HEK293T (cell line): ENCODE measurements around the gene NDUFB7.

Experiments used
- CTCF ChIA-PET: fragments of 350-600 bp; formaldehyde crosslinking; extraction: SDS; loops from one replicate; lab custom pipeline; 2021; ENCODE audit warnings: antibody characterized with exemption, inconsistent platforms; lab: Yijun Ruan, JAX
- POLR2A ChIA-PET: fragments of 350-600 bp; formaldehyde crosslinking; extraction: SDS; loops from one replicate; lab custom pipeline; 2020; ENCODE audit warnings: antibody characterized with exemption, inconsistent platforms; lab: Yijun Ruan, JAX
- DNase-seq: peaks from one replicate; pipeline ENCODE4 v3.0.0; 2012; ENCODE audit warnings: mixed read lengths; ENCODE audit errors: extremely low spot score
- ARNT ChIP-seq: fragments of 450-650 bp; IDR thresholded peaks from 2 replicates; pipeline ENCODE4 v1.6.1; 2017; ENCODE audit warnings: mild to moderate bottlenecking
- BHLHE40 ChIP-seq: fragments of 450-650 bp; IDR thresholded peaks from 2 replicates; pipeline ENCODE4 v1.6.1; 2016; ENCODE audit warnings: mild to moderate bottlenecking, moderate library complexity, borderline replicate concordance
- CTBP1 ChIP-seq: fragments of 450-650 bp; IDR thresholded peaks from 2 replicates; pipeline ENCODE4 v1.6.1; 2016; ENCODE audit warnings: borderline replicate concordance
- ELF4 ChIP-seq: fragments of 450-650 bp; IDR thresholded peaks from 2 replicates; pipeline ENCODE4 v1.6.1; 2017; ENCODE audit warnings: antibody characterized with exemption
- FOXA1 ChIP-seq: fragments of 450-650 bp; IDR thresholded peaks from 2 replicates; pipeline ENCODE4 v1.6.1; 2016; ENCODE audit warnings: mild to moderate bottlenecking
- FOXK2 ChIP-seq: fragments of 450-650 bp; IDR thresholded peaks from 2 replicates; pipeline ENCODE4 v1.6.1; 2016; ENCODE audit warnings: mild to moderate bottlenecking
- FOXM1 ChIP-seq: fragments of 450-650 bp; IDR thresholded peaks from 2 replicates; pipeline ENCODE4 v1.6.1; 2017; ENCODE audit warnings: mild to moderate bottlenecking, borderline replicate concordance
- HDGF ChIP-seq: fragments of 450-650 bp; IDR thresholded peaks from 2 replicates; pipeline ENCODE4 v1.6.1; 2017; ENCODE audit warnings: antibody characterized with exemption, borderline replicate concordance
- L3MBTL2 ChIP-seq: fragments of 450-650 bp; conservative IDR thresholded peaks from 2 replicates; pipeline ENCODE4 v1.6.1; 2016; ENCODE audit warnings: mild to moderate bottlenecking
- LEF1 ChIP-seq: fragments of 450-650 bp; IDR thresholded peaks from 2 replicates; pipeline ENCODE4 v1.6.1; 2017; ENCODE audit warnings: mild to moderate bottlenecking, borderline replicate concordance
- NFRKB ChIP-seq: fragments of 450-650 bp; IDR thresholded peaks from 2 replicates; pipeline ENCODE4 v1.6.1; 2016; ENCODE audit warnings: mild to moderate bottlenecking, moderate library complexity
- SP1 ChIP-seq: fragments of 450-650 bp; IDR thresholded peaks from 2 replicates; pipeline ENCODE4 v1.6.1; 2017
- SUZ12 ChIP-seq: fragments of 450-650 bp; IDR thresholded peaks from 2 replicates; pipeline ENCODE4 v1.6.1; 2016; ENCODE audit warnings: mild to moderate bottlenecking
- TARDBP ChIP-seq: fragments of 450-650 bp; IDR thresholded peaks from 2 replicates; pipeline ENCODE4 v1.6.1; 2016
- ZNF384 ChIP-seq: fragments of 450-650 bp; IDR thresholded peaks from 2 replicates; pipeline ENCODE4 v1.6.1; 2016
- TF ChIP-seq, protein P1 (sequence below): fragments of 450-650 bp; IDR thresholded peaks from 2 replicates; pipeline ENCODE4 v1.6.1; 2016

NDUFB7 gene

DNA sequence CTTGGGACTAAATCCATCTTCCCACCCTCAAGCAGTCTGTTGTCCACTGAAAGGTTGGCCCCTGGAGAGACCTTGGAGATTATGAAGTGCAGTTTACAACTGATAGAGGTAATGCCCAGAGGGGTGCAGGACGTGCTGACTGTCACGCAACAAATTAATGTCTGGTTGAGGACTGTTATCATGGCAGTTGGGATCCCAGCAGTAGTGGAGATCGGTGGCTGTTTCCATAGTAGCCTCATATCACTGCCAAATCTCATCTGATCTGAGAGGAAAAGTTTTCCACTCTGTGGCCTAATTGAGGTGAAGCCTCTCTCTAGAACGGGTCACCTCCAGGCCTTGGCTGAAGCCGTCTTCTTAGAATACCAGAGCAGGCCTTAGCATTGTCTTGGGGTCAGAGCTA is 38.4 kb downstream of the NDUFB7 start:
- TF ChIP-seq FOXA1 (no peak), CTBP1 (no peak)
- no peak for DNase-seq
- ChIA-PET CTCF (no interaction called here), POLR2A (interaction anchor here (1.2 kb wide), 2 partner anchors 15 to 16 kb away, joined by 3 to 5 read pairs; partner anchors contain the start of gene DNAJB1)

DNA sequence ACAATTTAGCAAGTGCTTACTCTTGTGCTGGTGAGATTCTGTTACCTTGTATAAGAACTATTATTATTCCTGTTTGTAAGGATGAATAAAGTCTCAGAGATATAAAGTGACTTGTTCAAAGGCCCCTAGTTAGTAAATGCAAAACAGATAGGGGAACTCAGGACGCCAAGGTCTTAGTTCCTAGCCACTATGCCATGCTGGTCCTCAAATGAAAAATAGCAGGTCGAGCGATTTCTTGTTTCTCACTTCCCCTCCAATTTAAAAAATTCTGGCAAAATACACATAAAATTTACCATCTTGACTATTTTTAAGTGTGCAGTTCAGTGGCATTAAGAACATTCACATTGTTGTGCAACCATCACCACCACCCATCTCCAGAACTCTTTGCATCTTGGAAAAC is 41.4 kb downstream of the NDUFB7 start:
- TF ChIP-seq FOXA1: no peak
- no peak for TF ChIP-seq BHLHE40
- TF ChIP-seq FOXK2: no peak
- no peak for TF ChIP-seq NFRKB
- TF ChIP-seq L3MBTL2: no peak
- TF ChIP-seq, protein P1, sequence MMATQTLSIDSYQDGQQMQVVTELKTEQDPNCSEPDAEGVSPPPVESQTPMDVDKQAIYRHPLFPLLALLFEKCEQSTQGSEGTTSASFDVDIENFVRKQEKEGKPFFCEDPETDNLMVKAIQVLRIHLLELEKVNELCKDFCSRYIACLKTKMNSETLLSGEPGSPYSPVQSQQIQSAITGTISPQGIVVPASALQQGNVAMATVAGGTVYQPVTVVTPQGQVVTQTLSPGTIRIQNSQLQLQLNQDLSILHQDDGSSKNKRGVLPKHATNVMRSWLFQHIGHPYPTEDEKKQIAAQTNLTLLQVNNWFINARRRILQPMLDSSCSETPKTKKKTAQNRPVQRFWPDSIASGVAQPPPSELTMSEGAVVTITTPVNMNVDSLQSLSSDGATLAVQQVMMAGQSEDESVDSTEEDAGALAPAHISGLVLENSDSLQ: no peak
- TF ChIP-seq ARNT: no peak
- POLR2A ChIA-PET: interaction anchor here (2.3 kb wide), 1 partner anchor 12 kb away, joined by 11 read pairs; the partner anchor contains the start of gene DNAJB1
- DNase-seq: no peak
- CTCF ChIA-PET: no interaction called here

DNA sequence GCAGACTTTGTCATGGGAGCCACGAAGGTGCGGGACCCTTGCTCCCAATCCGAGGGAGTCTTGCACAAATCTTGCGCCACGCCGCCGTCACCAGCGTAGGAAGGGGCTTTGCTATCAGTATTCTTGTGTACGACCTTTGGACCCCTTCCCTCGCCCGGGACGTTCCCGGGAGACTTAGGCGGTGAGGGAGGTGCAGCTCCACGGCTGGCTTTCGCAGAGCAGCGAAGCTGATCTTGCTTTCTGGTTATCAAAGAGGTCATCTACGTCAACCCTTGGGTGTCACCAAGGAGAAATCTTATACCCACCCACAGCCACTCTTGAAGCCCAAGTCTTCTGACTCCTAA is 41.9 kb downstream of the NDUFB7 start:
- DNase-seq: no peak
- ChIA-PET CTCF (no interaction called here), POLR2A (no interaction called here)
- TF ChIP-seq SP1 (no peak), FOXM1 (no peak), FOXK2 (no peak), CTBP1 (no peak), SUZ12 (no peak), LEF1 (no peak), L3MBTL2 (no peak; the same call in 1 of the 2 replicates), ARNT (no peak), ELF4 (no peak), TARDBP (no peak), FOXA1 (no peak), NFRKB (no peak), BHLHE40 (no peak), ZNF384 (no peak)
- TF ChIP-seq, protein P1: no peak

DNA sequence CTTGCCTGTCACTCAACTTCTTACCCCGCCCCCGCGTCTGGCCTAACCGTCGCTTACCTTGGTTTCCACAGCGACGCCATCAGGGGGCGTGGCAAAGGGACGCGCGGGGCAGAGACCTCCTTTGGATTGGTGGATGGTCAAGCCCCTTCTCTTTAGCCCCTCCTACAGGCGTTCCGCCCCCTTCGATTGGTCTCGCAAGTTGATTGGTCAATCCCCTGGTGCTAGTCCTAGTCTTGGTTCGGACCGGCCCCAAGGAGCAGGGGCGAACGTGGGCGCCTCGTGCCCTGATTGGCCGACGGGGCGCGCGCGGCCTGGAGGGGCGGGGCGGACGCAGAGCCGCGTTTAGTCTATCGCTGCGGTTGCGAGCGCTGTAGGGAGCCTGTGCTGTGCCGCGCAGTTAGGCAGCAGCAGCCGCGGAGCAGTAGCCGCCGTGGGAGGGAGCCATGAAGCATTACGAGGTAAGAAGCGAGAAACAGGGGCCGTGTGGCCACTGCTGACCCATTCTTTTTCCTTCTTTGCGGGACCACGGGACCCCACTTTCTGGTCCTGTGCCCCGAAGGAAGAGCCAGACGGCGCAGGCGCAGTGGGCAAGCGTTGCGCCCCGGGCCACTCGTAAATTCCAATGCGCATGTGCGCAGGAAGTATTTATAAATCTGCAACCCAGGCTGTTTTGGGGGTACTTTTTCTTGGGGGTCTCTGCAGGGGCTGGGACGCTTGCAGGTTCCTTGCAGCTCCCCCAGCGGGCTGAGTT is 42.4 kb downstream of the NDUFB7 start, which contains the start of gene TECR:
Gene TECR, plus strand, starts transcription at position 341 of the 751 bp plus-strand sequence. Its CDS starts 103 bp downstream, at position 444.
- ChIA-PET POLR2A (interaction anchor here (1.0 kb wide), 1 partner anchor 11 kb away, joined by 4 read pairs; the partner anchor contains the start of gene DNAJB1), CTCF (no interaction called here)
- peak; percentile 94 for TF ChIP-seq HDGF
- TF ChIP-seq LEF1: no peak
- TF ChIP-seq, protein P1: peak; percentile 99
- peak; percentile 29; the same call in 1 of the 2 replicates for TF ChIP-seq L3MBTL2
- peak; percentile 98 for DNase-seq

DNA sequence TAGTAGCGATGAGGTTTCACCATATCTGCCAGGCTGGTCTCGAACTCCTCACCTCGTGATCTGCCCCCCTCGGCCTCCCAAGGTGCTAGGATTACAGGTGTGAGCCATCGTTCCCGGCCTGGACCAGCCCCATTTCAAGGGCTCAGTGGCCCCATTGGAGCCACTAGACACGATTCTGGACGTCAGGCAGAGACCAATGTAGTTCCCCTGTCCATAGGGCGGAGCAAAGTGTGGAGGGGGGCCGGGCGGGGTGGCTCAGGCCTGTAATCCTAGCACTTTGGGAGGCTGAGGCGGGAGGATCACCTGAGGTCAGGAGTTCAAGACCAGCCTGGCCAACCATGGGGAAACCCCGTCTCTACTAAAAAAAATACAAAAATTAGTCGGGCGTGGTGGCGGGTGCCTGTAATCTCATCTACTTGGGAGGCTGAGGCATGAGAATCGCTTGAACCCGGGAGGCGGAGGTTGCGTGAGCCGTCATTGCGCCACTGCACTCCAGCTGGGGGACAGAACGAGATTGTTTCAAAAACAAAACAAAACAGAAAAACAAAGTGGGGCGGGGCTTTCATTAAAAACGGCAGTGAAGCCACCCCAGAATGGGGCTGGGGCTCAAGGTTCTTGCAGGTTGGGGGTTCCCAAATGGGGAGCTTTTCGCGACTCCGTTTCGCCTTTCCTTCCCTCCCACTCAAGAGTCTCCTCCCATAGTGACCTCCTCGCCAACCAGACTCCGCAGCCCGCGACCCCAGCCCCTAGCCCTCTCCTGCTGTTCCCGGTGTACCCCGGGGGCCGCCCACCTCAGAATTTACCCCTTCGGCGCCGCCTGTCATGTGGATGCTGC is 43.2 kb downstream of the NDUFB7 start:
- ChIA-PET POLR2A (interaction anchor here (1.0 to 1.2 kb wide), 2 partner anchors 10 to 11 kb away, joined by 4 to 6 read pairs; partner anchors contain the start of gene DNAJB1), CTCF (interaction anchor here (0.6 kb wide), 1 partner anchor 48 kb away, joined by 3 read pairs; no protein-coding TSS in a partner anchor)
- TF ChIP-seq TARDBP (no peak), SP1 (no peak), NFRKB (no peak), BHLHE40 (no peak), FOXM1 (no peak), LEF1 (no peak)
- no peak for DNase-seq

DNA sequence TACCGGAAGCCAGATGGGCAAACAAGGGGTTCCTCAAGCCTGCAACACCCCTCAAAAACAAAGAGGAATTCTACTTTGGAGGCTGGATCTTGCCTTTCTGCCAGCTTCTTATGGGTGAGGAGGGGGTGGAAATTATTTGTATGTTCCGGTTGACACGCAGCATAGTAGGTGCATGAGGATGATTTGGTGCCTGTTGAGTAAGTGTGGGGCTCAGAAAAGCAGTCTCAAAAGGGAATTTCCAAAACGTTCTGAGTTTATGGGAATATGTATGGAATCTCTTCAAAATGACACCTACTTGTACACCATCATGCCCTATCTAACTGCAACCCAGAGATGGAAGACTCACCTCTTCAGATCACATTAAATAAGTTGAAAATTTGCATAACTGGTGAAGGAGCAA is 45.4 kb downstream of the NDUFB7 start:
- ChIA-PET CTCF (no interaction called here), POLR2A (interaction anchor here (1.3 kb wide), 1 partner anchor 9 kb away, joined by 7 read pairs; no protein-coding TSS in a partner anchor)
- DNase-seq: no peak
- TF ChIP-seq FOXA1: no peak
- TF ChIP-seq BHLHE40: no peak
- TF ChIP-seq NFRKB: no peak
- no peak for TF ChIP-seq SP1
- TF ChIP-seq ZNF384: no peak
- TF ChIP-seq FOXM1: no peak
- TF ChIP-seq FOXK2: no peak
- no peak for TF ChIP-seq HDGF
- TF ChIP-seq ARNT: no peak
- no peak for TF ChIP-seq SUZ12
- no peak for TF ChIP-seq TARDBP
- TF ChIP-seq, protein P1: no peak
- no peak for TF ChIP-seq ELF4
- no peak for TF ChIP-seq CTBP1
- no peak for TF ChIP-seq L3MBTL2
- TF ChIP-seq LEF1: no peak
